ENCODE measurements around the gene ITGA4. TPM values are rescaled to one million over a fixed set of nuclear protein-coding genes. Genes with fewer than 3 reads are reported as not detected.
"Not testable (repeated sequence)": the region's sequence is repeated elsewhere in the genome, so short reads cannot be mapped to it uniquely, and the experiment has no call there.

The ITGA4 gene
- polyA plus RNA-seq, 1 donor (not counting 4 experiments of a cell fraction or from before 2014, with no cell fraction given) = 4.7 TPM

- Histone ChIP-seq H3K4me1 (ENCODE audit: control insufficient read depth, extremely low read depth, insufficient read depth, low read length) (no peaks in the 10 kb centered on the region), H3K4me2 (ENCODE audit: control insufficient read depth, extremely low read depth, insufficient read depth, low read depth, low read length) (no peak overlapping the region), H3K27ac (ENCODE audit: control insufficient read depth, insufficient read depth, low read length) (no peak overlapping the region), H3K9me1 (ENCODE audit: control insufficient read depth, extremely low read depth, insufficient read depth, low read length) (no peaks in the 10 kb centered on the region), H3K36me3 (ENCODE audit: control insufficient read depth in 2 of 2, extremely low read depth in 1 of 2, insufficient read depth in 2 of 2, low read length in 2 of 2) (no peaks in the 10 kb centered on the region), H2AFZ (ENCODE audit: control insufficient read depth, low read length) (no peak overlapping the region), H3K9ac (ENCODE audit: control insufficient read depth, extremely low read depth, insufficient read depth, low read length) (no peak overlapping the region), H3K27me3 (ENCODE audit: control insufficient read depth, extremely low read depth, insufficient read depth, low read length) (no peaks in the 10 kb centered on the region), H3K9me3 (ENCODE audit: control insufficient read depth, low read depth, low read length) (no peaks in the 10 kb centered on the region), H4K20me1 (ENCODE audit: control insufficient read depth, extremely low read depth, insufficient read depth, low read length) (no peaks in the 10 kb centered on the region), H3K79me2 (ENCODE audit: control insufficient read depth, insufficient read depth, low read length) (no peaks in the 10 kb centered on the region), H3K4me3 (ENCODE audit: control insufficient read depth in 2 of 3, extremely low read depth in 1 of 3, insufficient read depth in 2 of 3, low read depth in 1 of 3, low read length in 3 of 3) (no peak overlapping the region)
- DNase-seq (ENCODE audit: low read depth, low spot score) = no peak
- dilution Hi-C loops (cut with MboI; ENCODE audit: extremely low pct_ligation_motif_present, low sequenced_read_pairs) = no loop called here
- no peak for FAIRE-seq
- no peak for TF ChIP-seq EZH2 (IDR thresholded peaks at IDR 0.05; ENCODE audit: low read length)
- TF ChIP-seq, protein P1, sequence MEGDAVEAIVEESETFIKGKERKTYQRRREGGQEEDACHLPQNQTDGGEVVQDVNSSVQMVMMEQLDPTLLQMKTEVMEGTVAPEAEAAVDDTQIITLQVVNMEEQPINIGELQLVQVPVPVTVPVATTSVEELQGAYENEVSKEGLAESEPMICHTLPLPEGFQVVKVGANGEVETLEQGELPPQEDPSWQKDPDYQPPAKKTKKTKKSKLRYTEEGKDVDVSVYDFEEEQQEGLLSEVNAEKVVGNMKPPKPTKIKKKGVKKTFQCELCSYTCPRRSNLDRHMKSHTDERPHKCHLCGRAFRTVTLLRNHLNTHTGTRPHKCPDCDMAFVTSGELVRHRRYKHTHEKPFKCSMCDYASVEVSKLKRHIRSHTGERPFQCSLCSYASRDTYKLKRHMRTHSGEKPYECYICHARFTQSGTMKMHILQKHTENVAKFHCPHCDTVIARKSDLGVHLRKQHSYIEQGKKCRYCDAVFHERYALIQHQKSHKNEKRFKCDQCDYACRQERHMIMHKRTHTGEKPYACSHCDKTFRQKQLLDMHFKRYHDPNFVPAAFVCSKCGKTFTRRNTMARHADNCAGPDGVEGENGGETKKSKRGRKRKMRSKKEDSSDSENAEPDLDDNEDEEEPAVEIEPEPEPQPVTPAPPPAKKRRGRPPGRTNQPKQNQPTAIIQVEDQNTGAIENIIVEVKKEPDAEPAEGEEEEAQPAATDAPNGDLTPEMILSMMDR (optimal IDR thresholded peaks at IDR 0.05 in 1 of 3, IDR thresholded peaks at IDR 0.05 in 1 of 3, conservative IDR thresholded peaks at IDR 0.05 in 1 of 3; ENCODE audit: extremely low read depth in 1 of 3, insufficient read depth in 2 of 3, low read length in 3 of 3) = no peak
These were observed 12.5 kb upstream of the ITGA4 start for GRCh38 chr2:181444654-181445053.

DNA sequence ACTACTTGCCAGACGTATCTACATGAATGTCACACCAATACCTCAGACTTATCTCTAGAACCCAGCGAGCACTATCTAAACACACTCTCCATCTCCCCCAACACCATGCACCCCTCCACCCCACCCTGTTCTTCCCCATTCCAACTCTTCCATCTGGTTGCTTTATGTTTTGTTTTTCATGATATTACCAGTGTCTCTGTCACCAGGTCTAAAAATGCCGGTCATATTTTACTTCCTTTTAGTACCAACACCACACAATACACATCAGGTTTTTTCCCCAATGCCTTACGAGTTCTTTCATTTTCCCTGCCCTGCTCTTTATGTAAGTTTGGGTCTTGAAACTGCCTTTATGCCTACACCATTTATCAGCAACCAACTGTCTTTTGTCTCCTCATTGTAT lies 10.2 kb upstream of the ITGA4 start:
- H3K36me3 ChIP-seq (ENCODE audit: control insufficient read depth in 2 of 2, extremely low read depth in 1 of 2, insufficient read depth in 2 of 2, low read length in 2 of 2) = no peaks in the 10 kb centered on the region
- no peaks in the 10 kb centered on the region for H4K20me1 ChIP-seq (ENCODE audit: control insufficient read depth, extremely low read depth, insufficient read depth, low read length)
- FAIRE-seq (no peak), DNase-seq (ENCODE audit: low read depth, low spot score) (no peak)
- H3K79me2 ChIP-seq (ENCODE audit: control insufficient read depth, insufficient read depth, low read length) = no peaks in the 10 kb centered on the region
- no peaks in the 10 kb centered on the region for H3K9me1 ChIP-seq (ENCODE audit: control insufficient read depth, extremely low read depth, insufficient read depth, low read length)
- dilution Hi-C loops (cut with MboI; ENCODE audit: extremely low pct_ligation_motif_present, low sequenced_read_pairs) = no loop called here
- H3K27me3 ChIP-seq (ENCODE audit: control insufficient read depth, extremely low read depth, insufficient read depth, low read length) = no peaks in the 10 kb centered on the region
- TF ChIP-seq EZH2 (IDR thresholded peaks at IDR 0.05; ENCODE audit: low read length) = no peak
- TF ChIP-seq, protein P1 (optimal IDR thresholded peaks at IDR 0.05 in 1 of 3, IDR thresholded peaks at IDR 0.05 in 1 of 3, conservative IDR thresholded peaks at IDR 0.05 in 1 of 3; ENCODE audit: extremely low read depth in 1 of 3, insufficient read depth in 2 of 3, low read length in 3 of 3) = no peak
- no peak overlapping the region for H3K27ac ChIP-seq (ENCODE audit: control insufficient read depth, insufficient read depth, low read length)
- no peak overlapping the region for H3K4me3 ChIP-seq (ENCODE audit: control insufficient read depth in 2 of 3, extremely low read depth in 1 of 3, insufficient read depth in 2 of 3, low read depth in 1 of 3, low read length in 3 of 3)
- no peaks in the 10 kb centered on the region for H3K4me1 ChIP-seq (ENCODE audit: control insufficient read depth, extremely low read depth, insufficient read depth, low read length)
- no peak overlapping the region for H3K9ac ChIP-seq (ENCODE audit: control insufficient read depth, extremely low read depth, insufficient read depth, low read length)
- no peaks in the 10 kb centered on the region for H3K9me3 ChIP-seq (ENCODE audit: control insufficient read depth, low read depth, low read length)
- H3K4me2 ChIP-seq (ENCODE audit: control insufficient read depth, extremely low read depth, insufficient read depth, low read depth, low read length) = no peak overlapping the region
- H2AFZ ChIP-seq (ENCODE audit: control insufficient read depth, low read length) = no peak overlapping the region

GRCh38 chr2:181449278-181449677 lies 7.9 kb upstream of the ITGA4 start:
- H3K4me2 ChIP-seq (ENCODE audit: control insufficient read depth, extremely low read depth, insufficient read depth, low read depth, low read length); H3K27ac ChIP-seq (ENCODE audit: control insufficient read depth, insufficient read depth, low read length); dilution Hi-C loops (cut with MboI; ENCODE audit: extremely low pct_ligation_motif_present, low sequenced_read_pairs); H2AFZ ChIP-seq (ENCODE audit: control insufficient read depth, low read length); H3K9ac ChIP-seq (ENCODE audit: control insufficient read depth, extremely low read depth, insufficient read depth, low read length); H4K20me1 ChIP-seq (ENCODE audit: control insufficient read depth, extremely low read depth, insufficient read depth, low read length); H3K9me1 ChIP-seq (ENCODE audit: control insufficient read depth, extremely low read depth, insufficient read depth, low read length); H3K4me3 ChIP-seq (ENCODE audit: control insufficient read depth in 2 of 3, extremely low read depth in 1 of 3, insufficient read depth in 2 of 3, low read depth in 1 of 3, low read length in 3 of 3); H3K79me2 ChIP-seq (ENCODE audit: control insufficient read depth, insufficient read depth, low read length); H3K36me3 ChIP-seq (ENCODE audit: control insufficient read depth in 2 of 2, extremely low read depth in 1 of 2, insufficient read depth in 2 of 2, low read length in 2 of 2); DNase-seq (ENCODE audit: low read depth, low spot score); H3K27me3 ChIP-seq (ENCODE audit: control insufficient read depth, extremely low read depth, insufficient read depth, low read length); H3K4me1 ChIP-seq (ENCODE audit: control insufficient read depth, extremely low read depth, insufficient read depth, low read length); FAIRE-seq; H3K9me3 ChIP-seq (ENCODE audit: control insufficient read depth, low read depth, low read length): not testable (repeated sequence)

Measured in keratinocyte (primary cell).